GM23248 (cell line): ENCODE measurements around the gene CHST10. TPM values are rescaled to one million over a fixed set of nuclear protein-coding genes. Genes with fewer than 3 reads are reported as not detected.

Experiments
- DNase-seq: peaks from one replicate; pipeline ENCODE4 v3.0.0-alpha.2; 2015
- H2AFZ ChIP-seq: fragments of 200-600 bp; sonication (generic); 2 replicates; pipeline ENCODE4 v1.6.1; 2016; ENCODE audit warnings: antibody characterized with exemption
- H3F3A ChIP-seq: fragments of 200-600 bp; sonication (generic); 2 replicates; pipeline ENCODE4 v1.6.1; 2016; ENCODE audit warnings: mild to moderate bottlenecking, antibody characterized with exemption, mixed run types; ENCODE audit not compliant: insufficient read depth
- H3K27ac ChIP-seq: fragments of 200-600 bp; sonication (generic); 2 replicates; pipeline ENCODE4 v1.5.1; 2016; ENCODE audit warnings: mild to moderate bottlenecking
- H3K27me3 ChIP-seq: fragments of 200-600 bp; sonication (generic); replicated peaks from 2 replicates; pipeline ENCODE4 v1.6.1; 2016; ENCODE audit warnings: mild to moderate bottlenecking; ENCODE audit not compliant: insufficient read depth
- H3K36me3 ChIP-seq: fragments of 200-600 bp; sonication (generic); 2 replicates; pipeline ENCODE4 v1.6.1; 2016; ENCODE audit warnings: low read depth, mild to moderate bottlenecking
- H3K4me1 ChIP-seq: fragments of 200-600 bp; sonication (generic); 2 replicates; pipeline ENCODE4 v1.6.1; 2016; ENCODE audit warnings: mild to moderate bottlenecking; ENCODE audit not compliant: insufficient read depth
- H3K4me2 ChIP-seq: fragments of 200-600 bp; sonication (generic); one replicate; pipeline ENCODE4 v1.6.1; 2016; ENCODE audit warnings: mild to moderate bottlenecking; ENCODE audit not compliant: unreplicated experiment
- H3K4me3 ChIP-seq: fragments of 200-600 bp; sonication (generic); 2 replicates; pipeline ENCODE4 v1.5.1; 2016; ENCODE audit warnings: mild to moderate bottlenecking
- H3K79me2 ChIP-seq: fragments of 200-600 bp; sonication (generic); 2 replicates; pipeline ENCODE4 v1.6.1; 2016; ENCODE audit warnings: mild to moderate bottlenecking; ENCODE audit not compliant: insufficient read depth
- H3K9ac ChIP-seq: fragments of 200-600 bp; sonication (generic); 2 replicates; pipeline ENCODE4 v1.6.1; 2016; ENCODE audit warnings: mild to moderate bottlenecking
- H3K9me2 ChIP-seq: fragments of 200-600 bp; sonication (generic); 2 replicates; pipeline ENCODE4 v1.6.1; 2016; ENCODE audit warnings: mixed run types, mild to moderate bottlenecking, moderate library complexity; ENCODE audit not compliant: insufficient read depth
- H3K9me3 ChIP-seq: fragments of 200-600 bp; sonication (generic); one replicate; pipeline ENCODE4 v1.6.1; 2017; ENCODE audit warnings: low read depth
- H4K20me1 ChIP-seq: fragments of 200-600 bp; sonication (generic); 2 replicates; pipeline ENCODE4 v1.6.0; 2016; ENCODE audit not compliant: insufficient read depth
- EZH2 ChIP-seq: fragments of 200-600 bp; sonication (generic); IDR thresholded peaks from 2 replicates; pipeline ENCODE4 v1.6.1; 2018; ENCODE audit warnings: antibody characterized with exemption, mild to moderate bottlenecking; ENCODE audit not compliant: insufficient read depth, poor library complexity, severe bottlenecking
- EZH2phosphoT487 ChIP-seq: fragments of 200-600 bp; sonication (generic); IDR thresholded peaks from 2 replicates; pipeline ENCODE4 v1.6.1; 2018; ENCODE audit warnings: antibody characterized with exemption, moderate library complexity, mild to moderate bottlenecking, low read depth; ENCODE audit not compliant: insufficient read depth
- WGBS, 2 experiments: methylation state at CpG; one replicate each; pipeline ENCODE4 v1.1.6; 2015 to 2017; ENCODE audit warnings: low lambda C conversion rate in 2 of 2, low coverage in 1 of 2; ENCODE audit errors: missing lambda C conversion rate in 2 of 2; 5-methylcytosine and 5-hydroxymethylcytosine counted together
- in situ Hi-C: fragments of 300-500 bp; cut with MboI; formaldehyde crosslinking; loops from 2 replicates; pipeline ENCODE4 v1.15.0; 2020
- polyA plus RNA-seq: library from polyadenylated mRNA; unstranded; fragments of >200 nt; fragmentation: Nextera tagmentation; extraction: Ambion mirVana; gene quantifications from 2 replicates; pipeline ENCODE4 v1.2.1, GENCODE V29; 2016
- total RNA-seq: library from RNA; depleted of rRNA; stranded (reverse); fragments of >200 nt; shearing (Covaris generic); gene quantifications from 2 replicates; pipeline ENCODE4 v1.2.3, GENCODE V29; 2014

CHST10 gene
- total and polyA plus RNA-seq, 2 experiments from 2014 or later, result 4.7 to 6.2 TPM

DNA sequence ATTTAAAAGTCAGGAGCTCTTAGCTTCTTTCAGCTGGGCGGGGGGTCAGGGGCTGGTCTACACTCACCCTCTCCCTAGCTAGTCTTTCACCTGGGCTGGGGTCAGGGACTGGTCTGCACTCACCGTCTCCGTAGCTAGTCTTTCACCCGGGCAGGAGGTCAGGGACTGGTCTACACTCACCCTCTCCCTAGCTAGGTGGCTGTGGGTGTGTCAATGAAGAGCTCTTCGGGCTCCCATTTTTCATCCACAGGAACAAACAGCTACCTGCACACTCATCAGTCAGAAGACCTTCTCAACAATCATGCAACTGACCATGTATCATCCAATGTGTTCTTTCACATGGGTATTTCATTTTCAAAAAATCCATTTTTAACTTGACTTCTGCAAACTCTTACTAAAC is 8.0 kb downstream of the CHST10 start:
- Histone ChIP-seq H3K79me2 (no peaks in the 10 kb centered on the region), H3K36me3 (no peaks in the 10 kb centered on the region), H2AFZ (no peak overlapping the region), H3K4me2 (no peak overlapping the region), H3F3A (no peaks in the 10 kb centered on the region), H3K9ac (no peak overlapping the region), H3K9me2 (no peaks in the 10 kb centered on the region), H3K27ac (no peak overlapping the region), H3K27me3 (no peaks in the 10 kb centered on the region), H3K9me3 (no peaks in the 10 kb centered on the region), H3K4me1 (no peaks in the 10 kb centered on the region), H3K4me3 (no peak overlapping the region), H4K20me1 (no peaks in the 10 kb centered on the region)
- no peak for DNase-seq
- WGBS, 2 experiments, result 86 to 87% methylated on average over 5 of the region's 5 CpGs
- TF ChIP-seq EZH2phosphoT487 (no peak), EZH2 (no peak)
- in situ Hi-C loops, result no loop called here

DNA sequence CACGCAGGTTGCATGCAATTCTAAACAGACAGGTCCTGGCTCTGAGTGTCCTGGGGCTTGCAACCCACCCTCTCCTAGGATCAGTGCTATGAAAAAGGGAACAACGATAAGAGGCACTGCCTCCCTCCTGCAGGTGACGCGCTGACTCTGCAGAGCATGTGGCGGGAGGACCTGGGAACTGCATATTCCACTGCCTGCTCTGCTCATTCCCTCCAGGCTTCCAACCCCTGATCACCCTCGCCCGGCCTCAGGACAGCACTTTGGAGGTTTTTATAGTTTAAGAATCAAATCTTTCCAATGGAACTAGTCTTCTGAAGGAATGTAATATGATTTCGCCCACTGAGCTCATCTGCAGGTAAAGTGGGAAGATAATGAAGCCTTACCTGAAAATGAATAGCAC is 8.5 kb downstream of the CHST10 start:
- no peaks in the 10 kb centered on the region for H3K27me3 ChIP-seq
- WGBS, 2 experiments, result 90 to 91% methylated on average over 8 of the region's 8 CpGs
- TF ChIP-seq EZH2phosphoT487 (no peak), EZH2 (no peak)

DNA sequence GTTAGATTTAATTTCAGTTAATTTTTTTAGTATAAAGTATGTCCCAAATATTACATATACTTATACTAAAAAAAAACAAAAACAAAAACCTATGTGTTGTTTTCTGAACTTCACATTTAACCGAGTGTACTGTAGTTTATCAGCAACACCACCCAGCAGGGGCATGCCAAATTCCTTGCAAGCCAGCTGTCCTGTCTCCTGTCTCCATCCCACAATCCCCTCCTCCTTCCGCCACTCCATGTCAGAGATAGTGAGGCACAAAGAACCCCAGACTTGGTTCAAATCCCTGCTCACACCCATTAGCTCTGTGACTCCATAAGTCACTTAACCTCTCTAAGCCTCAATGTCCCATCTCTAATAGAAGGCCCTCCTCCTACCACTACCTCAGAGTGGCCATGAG is 9.4 kb downstream of the CHST10 start:
- Histone ChIP-seq H2AFZ (no peak overlapping the region), H3K27ac (no peak overlapping the region), H4K20me1 (no peaks in the 10 kb centered on the region), H3K79me2 (no peaks in the 10 kb centered on the region), H3K4me1 (no peaks in the 10 kb centered on the region), H3K27me3 (no peaks in the 10 kb centered on the region), H3K9me2 (no peaks in the 10 kb centered on the region), H3F3A (no peaks in the 10 kb centered on the region), H3K9me3 (no peaks in the 10 kb centered on the region), H3K9ac (no peak overlapping the region), H3K4me3 (no peak overlapping the region), H3K4me2 (no peak overlapping the region), H3K36me3 (no peaks in the 10 kb centered on the region)
- in situ Hi-C loops, result no loop called here
- DNase-seq, result no peak
- WGBS, 2 experiments, result 87 to 92% methylated on average over 2 of the region's 2 CpGs
- TF ChIP-seq EZH2phosphoT487 (no peak), EZH2 (no peak)

More for the DNA sequence above, 8.5 kb downstream of the CHST10 start:
- Histone ChIP-seq H3K79me2 (no peaks in the 10 kb centered on the region), H4K20me1 (no peaks in the 10 kb centered on the region), H2AFZ (no peak overlapping the region), H3K9me3 (no peaks in the 10 kb centered on the region), H3K27ac (no peak overlapping the region), H3F3A (no peaks in the 10 kb centered on the region), H3K4me3 (no peak overlapping the region), H3K9ac (no peak overlapping the region), H3K4me1 (no peaks in the 10 kb centered on the region), H3K9me2 (no peaks in the 10 kb centered on the region), H3K4me2 (no peak overlapping the region), H3K36me3 (no peaks in the 10 kb centered on the region)
- DNase-seq, result no peak
- in situ Hi-C loops, result no loop called here

DNA sequence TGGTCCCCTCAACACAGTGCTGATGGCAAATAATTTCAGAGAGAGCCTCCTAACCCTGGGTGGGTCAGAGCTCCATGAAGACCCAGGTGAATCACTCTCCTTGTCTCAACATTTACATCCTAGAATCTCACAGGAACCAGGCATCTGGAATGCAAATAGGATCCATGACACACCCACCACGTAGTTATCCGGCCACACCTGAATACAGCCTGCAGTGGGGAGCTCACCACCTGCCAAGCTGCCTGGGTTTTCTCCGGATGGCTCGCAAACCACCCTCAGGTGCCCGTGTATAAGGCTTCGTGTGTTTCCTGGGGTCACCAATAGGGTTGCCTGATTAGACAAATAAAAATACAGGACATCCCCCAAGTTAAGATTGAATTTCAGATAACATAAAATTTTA is 9.9 kb downstream of the CHST10 start:
- H3K79me2 ChIP-seq, result no peaks in the 10 kb centered on the region
- TF ChIP-seq EZH2phosphoT487, result no peak
- no peak for TF ChIP-seq EZH2
- no peaks in the 10 kb centered on the region for H3K9me2 ChIP-seq
- no peaks in the 10 kb centered on the region for H4K20me1 ChIP-seq
- H3K27ac ChIP-seq, result no peak overlapping the region
- in situ Hi-C loops, result no loop called here
- no peak for DNase-seq
- H3K36me3 ChIP-seq, result no peaks in the 10 kb centered on the region
- no peaks in the 10 kb centered on the region for H3K4me1 ChIP-seq
- no peak overlapping the region for H2AFZ ChIP-seq
- no peak overlapping the region for H3K4me3 ChIP-seq
- 92 to 93% methylated on average over 6 of the region's 6 CpGs for WGBS, 2 experiments
- no peaks in the 10 kb centered on the region for H3K27me3 ChIP-seq
- no peaks in the 10 kb centered on the region for H3K9me3 ChIP-seq
- H3K9ac ChIP-seq, result no peak overlapping the region
- no peak overlapping the region for H3K4me2 ChIP-seq
- no peaks in the 10 kb centered on the region for H3F3A ChIP-seq

DNA sequence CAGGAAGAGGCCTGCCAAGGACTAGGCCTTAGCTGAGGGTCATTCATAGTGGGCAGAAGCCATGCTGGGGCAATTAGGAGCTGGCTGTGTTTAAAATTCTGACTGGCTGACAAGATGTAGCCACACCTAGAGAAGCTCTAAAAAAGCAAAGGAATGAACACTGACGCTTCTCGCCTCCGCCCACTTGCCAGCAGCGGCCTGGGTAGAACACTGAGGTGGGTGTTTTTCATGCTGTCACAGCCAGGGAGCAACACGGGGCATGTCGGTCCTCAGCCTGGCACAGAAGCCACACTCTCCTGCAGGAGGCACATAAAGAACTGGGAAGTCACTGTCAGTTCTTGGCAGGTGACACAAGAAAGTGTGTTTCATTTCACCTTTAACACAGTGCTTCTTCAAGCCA is 10.4 kb downstream of the CHST10 start:
- H3K4me1 ChIP-seq, result no peaks in the 10 kb centered on the region
- no peak overlapping the region for H3K4me2 ChIP-seq
- H3K27ac ChIP-seq, result no peak overlapping the region
- in situ Hi-C loops, result no loop called here
- no peak for TF ChIP-seq EZH2
- TF ChIP-seq EZH2phosphoT487, result no peak
- no peaks in the 10 kb centered on the region for H3K9me2 ChIP-seq
- H4K20me1 ChIP-seq, result no peaks in the 10 kb centered on the region
- 94 to 96% methylated on average over 6 of the region's 6 CpGs for WGBS, 2 experiments
- no peaks in the 10 kb centered on the region for H3K9me3 ChIP-seq
- no peak for DNase-seq
- H3K4me3 ChIP-seq, result no peak overlapping the region
- no peaks in the 10 kb centered on the region for H3K79me2 ChIP-seq
- H3K27me3 ChIP-seq, result no peaks in the 10 kb centered on the region
- no peak overlapping the region for H2AFZ ChIP-seq
- H3F3A ChIP-seq, result no peaks in the 10 kb centered on the region
- no peaks in the 10 kb centered on the region for H3K36me3 ChIP-seq
- no peak overlapping the region for H3K9ac ChIP-seq
